Measurements from ENCODE around the gene PAWR. TPM values are rescaled to one million over a fixed set of nuclear protein-coding genes. Genes with fewer than 3 reads are reported as not detected.

Gene PAWR
- total RNA-seq, 1 donor from 2014 or later, result 110 TPM

- DNase-seq (ENCODE audit: low read depth), result no peak
Measured at GRCh38 chr12:79710707-79711483, 20.1 kb upstream of the PAWR start.

GRCh38 chr12:79707830-79708229, 17.1 kb upstream of the PAWR start:
- DNase-seq (ENCODE audit: low read depth), result no peak
- no peak overlapping the region for H3K4me3 ChIP-seq (ENCODE audit: low read depth, low read length)
- TF ChIP-seq CTCF (conservative IDR thresholded peaks at IDR 0.05; ENCODE audit: low read depth, low read length), result no peak

More at GRCh38 chr12:79710707-79711483, 20.1 kb upstream of the PAWR start:
- peak overlapping the region; percentile 40 for H3K4me3 ChIP-seq (ENCODE audit: low read depth, low read length)
- no peak for TF ChIP-seq CTCF (conservative IDR thresholded peaks at IDR 0.05; ENCODE audit: low read depth, low read length)

- no peak overlapping the region for H3K4me3 ChIP-seq (ENCODE audit: low read depth, low read length)
- DNase-seq (ENCODE audit: low read depth), result no peak
- TF ChIP-seq CTCF (conservative IDR thresholded peaks at IDR 0.05; ENCODE audit: low read depth, low read length), result no peak
Measured at GRCh38 chr12:79706676-79707075, 15.9 kb upstream of the PAWR start.

GRCh38 chr12:79706156-79706555, 15.4 kb upstream of the PAWR start:
- DNase-seq (ENCODE audit: low read depth), result no peak
- no peak overlapping the region for H3K4me3 ChIP-seq (ENCODE audit: low read depth, low read length)
- TF ChIP-seq CTCF (conservative IDR thresholded peaks at IDR 0.05; ENCODE audit: low read depth, low read length), result no peak

GRCh38 chr12:79698966-79699365, 8.2 kb upstream of the PAWR start:
- DNase-seq (ENCODE audit: low read depth), result no peak
- H3K4me3 ChIP-seq (ENCODE audit: low read depth, low read length), result no peak overlapping the region
- TF ChIP-seq CTCF (conservative IDR thresholded peaks at IDR 0.05; ENCODE audit: low read depth, low read length), result no peak

- no peak overlapping the region for H3K4me3 ChIP-seq (ENCODE audit: low read depth, low read length)
- DNase-seq (ENCODE audit: low read depth), result no peak
- TF ChIP-seq CTCF (conservative IDR thresholded peaks at IDR 0.05; ENCODE audit: low read depth, low read length), result no peak
Measured at GRCh38 chr12:79696416-79696815, 5.7 kb upstream of the PAWR start.
